CD14-positive monocyte (primary cell): ENCODE measurements around the gene TMEM40. TPM values are rescaled to one million over a fixed set of nuclear protein-coding genes. Genes with fewer than 3 reads are reported as not detected.

Experiments
- DNase-seq, 3 donors: peaks; one replicate each; pipeline ENCODE4 v3.0.0-alpha.2; 2011 to 2022
- H2AFZ ChIP-seq: 2 replicates; pipeline ENCODE4 v1.6.0; 2012; ENCODE audit warnings: mild to moderate bottlenecking, low read depth, low read length, inconsistent platforms; ENCODE audit not compliant: insufficient read depth, poor library complexity, severe bottlenecking
- H3K27ac ChIP-seq, 2 donors: 1 replicate in 1 of 2; 2 replicates in 1 of 2; pipeline ENCODE4 v1.5.1; 2012 to 2013; ENCODE audit warnings: low read length in 2 of 2, control low read depth in 1 of 2, inconsistent platforms in 1 of 2, low read depth in 1 of 2, mild to moderate bottlenecking in 1 of 2
- H3K27me3 ChIP-seq, 2 donors: one replicate each; pipeline versions ENCODE4 v1.6.0 to v1.6.1; 2011 to 2013; ENCODE audit warnings: low read length in 2 of 2; ENCODE audit not compliant: control insufficient read depth in 2 of 2, insufficient read depth in 2 of 2
- H3K36me3 ChIP-seq, 2 donors: replicated peaks in 1 of 2; 1 replicate in 1 of 2; 2 replicates in 1 of 2; pipeline versions ENCODE4 v1.5.1 to v1.6.1; 2012 to 2013; ENCODE audit warnings: low read length in 2 of 2, control low read depth in 1 of 2, inconsistent platforms in 1 of 2, mild to moderate bottlenecking in 1 of 2; ENCODE audit not compliant: insufficient read depth in 2 of 2, control insufficient read depth in 1 of 2
- H3K4me1 ChIP-seq, 2 donors: 1 replicate in 1 of 2; 2 replicates in 1 of 2; pipeline versions ENCODE4 v1.5.1 to v1.6.1; 2012 to 2013; ENCODE audit warnings: low read length in 2 of 2, control low read depth in 1 of 2, inconsistent platforms in 1 of 2, mild to moderate bottlenecking in 1 of 2, moderate library complexity in 1 of 2; ENCODE audit not compliant: insufficient read depth in 2 of 2, control insufficient read depth in 1 of 2
- H3K4me2 ChIP-seq: replicated peaks from 2 replicates; pipeline ENCODE3; 2012; ENCODE audit warnings: low read length, moderate library complexity, mild to moderate bottlenecking; ENCODE audit not compliant: poor library complexity, severe bottlenecking; ENCODE audit errors: extremely low read depth
- H3K4me3 ChIP-seq, 3 experiments: fragments of 200-600 bp in 1 of 3; sonication (generic) in 1 of 3; replicated peaks in 1 of 3; 1 replicate in 2 of 3; 2 replicates in 1 of 3; pipeline ENCODE4 v1.5.1; 2011 to 2013; ENCODE audit warnings: low read length in 3 of 3, mild to moderate bottlenecking in 3 of 3, control low read depth in 2 of 3, low read depth in 2 of 3, inconsistent platforms in 1 of 3, moderate library complexity in 1 of 3
- H3K79me2 ChIP-seq: 2 replicates; pipeline ENCODE4 v1.6.0; 2012; ENCODE audit warnings: mild to moderate bottlenecking, control low read depth, inconsistent platforms, low read length, moderate library complexity; ENCODE audit not compliant: insufficient read depth
- H3K9ac ChIP-seq: 2 replicates; pipeline ENCODE4 v1.6.0; 2017; ENCODE audit warnings: low read length, mild to moderate bottlenecking; ENCODE audit not compliant: insufficient read depth, poor library complexity, severe bottlenecking
- H3K9me3 ChIP-seq, 2 donors: replicated peaks in 1 of 2; 1 replicate in 1 of 2; 2 replicates in 1 of 2; pipeline versions ENCODE4 v1.5.1 to v1.6.1; 2012 to 2013; ENCODE audit warnings: low read length in 2 of 2, control low read depth in 1 of 2; ENCODE audit not compliant: control insufficient read depth in 1 of 2, insufficient read depth in 1 of 2
- H4K20me1 ChIP-seq: 2 replicates; pipeline ENCODE4 v1.6.0; 2012; ENCODE audit warnings: mild to moderate bottlenecking, low read length, control low read depth, moderate library complexity; ENCODE audit not compliant: insufficient read depth
- H3K27ac Mint-ChIP-seq, 7 donors: one replicate each; pipeline ENCODE4 v1.8.0; 2020; ENCODE audit warnings: mild to moderate bottlenecking in 7 of 7, mixed read lengths in 7 of 7, moderate library complexity in 6 of 7, inconsistent platforms in 2 of 7
- H3K27me3 Mint-ChIP-seq, 3 donors: one replicate each; pipeline ENCODE4 v1.8.0; 2021 to 2022; ENCODE audit warnings: low read depth in 3 of 3, mild to moderate bottlenecking in 3 of 3, mixed read lengths in 3 of 3, moderate library complexity in 3 of 3, inconsistent platforms in 1 of 3
- H3K36me3 Mint-ChIP-seq, 2 donors: one replicate each; pipeline ENCODE4 v1.8.0; 2020; ENCODE audit warnings: mixed read lengths in 2 of 2, inconsistent platforms in 1 of 2, mild to moderate bottlenecking in 1 of 2
- H3K4me1 Mint-ChIP-seq: one replicate; pipeline ENCODE4 v1.8.0; 2020; ENCODE audit warnings: mild to moderate bottlenecking, mixed read lengths
- H3K4me3 Mint-ChIP-seq, 2 donors: one replicate each; pipeline ENCODE4 v1.8.0; 2020; ENCODE audit warnings: mild to moderate bottlenecking in 2 of 2, mixed read lengths in 2 of 2, moderate library complexity in 1 of 2
- H3K9me3 Mint-ChIP-seq, 7 donors: one replicate each; pipeline ENCODE4 v1.8.0; 2020 to 2022; ENCODE audit warnings: mixed read lengths in 7 of 7, mild to moderate bottlenecking in 6 of 7, moderate library complexity in 6 of 7, inconsistent platforms in 2 of 7
- WGBS: methylation state at CpG from one replicate; pipeline ENCODE4 v1.1.5; 2013; ENCODE audit warnings: missing lambda C conversion rate; ENCODE audit not compliant: insufficient coverage; 5-methylcytosine and 5-hydroxymethylcytosine counted together
- intact Hi-C, 2 donors: fragments of 100-400 bp; cut with micrococcal nuclease; formaldehyde crosslinking; loops; one replicate each; pipeline versions ENCODE4 v1.15.0 to v1.15.1; 2023
- polyA plus RNA-seq, 3 donors: library from polyadenylated mRNA; depleted of rRNA in 1 of 3; unstranded in 2 of 3; stranded (reverse) in 1 of 3; fragments of 300-500 nt in 2 of 3; fragments of >200 nt in 1 of 3; fragmentation: Illumina TruSeq in 2 of 3; gene quantifications; 1 replicate in 2 of 3; 2 replicates in 1 of 3; pipeline ENCODE4 v1.2.3, GENCODE V29; 2012 to 2021
- TF ChIP-seq, protein P1 (sequence below): fragments of 200-600 bp; IDR thresholded peaks from one replicate; pipeline ENCODE4 v1.8.0; 2022; ENCODE audit warnings: antibody characterized with exemption, mild to moderate bottlenecking

Gene TMEM40
- polyA plus RNA-seq, 3 donors, result 0.92 TPM; not detected in 2

GRCh38 chr3:12734960-12735359 is 24.1 kb downstream of the TMEM40 start:
- Mint-ChIP-seq H3K4me1 (peaks cover 9% of the 10 kb centered on the region), H3K9me3 (peaks cover 0 to 3% (median 0%) of the 10 kb centered on the region in 7 donors), H3K4me3 (no peak overlapping the region), H3K27ac (peak overlapping the region in 1 of 7 donors; percentile 32), H3K36me3 (no peaks in the 10 kb centered on the region), H3K27me3 (peaks cover 0 to 2% (median 1%) of the 10 kb centered on the region in 3 donors)
- Histone ChIP-seq H2AFZ (no peak overlapping the region), H3K9ac (no peak overlapping the region), H3K27ac (no peak overlapping the region), H3K79me2 (no peaks in the 10 kb centered on the region), H3K4me1 (no peaks in the 10 kb centered on the region), H3K27me3 (no peaks in the 10 kb centered on the region), H3K4me3 (no peak overlapping the region), H3K4me2 (no peak overlapping the region), H3K36me3 (no peaks in the 10 kb centered on the region), H3K9me3 (no peaks in the 10 kb centered on the region), H4K20me1 (no peaks in the 10 kb centered on the region)
- 90% methylated on average over 2 of the region's 4 CpGs for WGBS
- TF ChIP-seq, protein P1, sequence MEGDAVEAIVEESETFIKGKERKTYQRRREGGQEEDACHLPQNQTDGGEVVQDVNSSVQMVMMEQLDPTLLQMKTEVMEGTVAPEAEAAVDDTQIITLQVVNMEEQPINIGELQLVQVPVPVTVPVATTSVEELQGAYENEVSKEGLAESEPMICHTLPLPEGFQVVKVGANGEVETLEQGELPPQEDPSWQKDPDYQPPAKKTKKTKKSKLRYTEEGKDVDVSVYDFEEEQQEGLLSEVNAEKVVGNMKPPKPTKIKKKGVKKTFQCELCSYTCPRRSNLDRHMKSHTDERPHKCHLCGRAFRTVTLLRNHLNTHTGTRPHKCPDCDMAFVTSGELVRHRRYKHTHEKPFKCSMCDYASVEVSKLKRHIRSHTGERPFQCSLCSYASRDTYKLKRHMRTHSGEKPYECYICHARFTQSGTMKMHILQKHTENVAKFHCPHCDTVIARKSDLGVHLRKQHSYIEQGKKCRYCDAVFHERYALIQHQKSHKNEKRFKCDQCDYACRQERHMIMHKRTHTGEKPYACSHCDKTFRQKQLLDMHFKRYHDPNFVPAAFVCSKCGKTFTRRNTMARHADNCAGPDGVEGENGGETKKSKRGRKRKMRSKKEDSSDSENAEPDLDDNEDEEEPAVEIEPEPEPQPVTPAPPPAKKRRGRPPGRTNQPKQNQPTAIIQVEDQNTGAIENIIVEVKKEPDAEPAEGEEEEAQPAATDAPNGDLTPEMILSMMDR, result no peak
- DNase-seq, result peak in 2 of 3 donors; percentile 23 to 47
- intact Hi-C loops, result no loop called here

DNA sequence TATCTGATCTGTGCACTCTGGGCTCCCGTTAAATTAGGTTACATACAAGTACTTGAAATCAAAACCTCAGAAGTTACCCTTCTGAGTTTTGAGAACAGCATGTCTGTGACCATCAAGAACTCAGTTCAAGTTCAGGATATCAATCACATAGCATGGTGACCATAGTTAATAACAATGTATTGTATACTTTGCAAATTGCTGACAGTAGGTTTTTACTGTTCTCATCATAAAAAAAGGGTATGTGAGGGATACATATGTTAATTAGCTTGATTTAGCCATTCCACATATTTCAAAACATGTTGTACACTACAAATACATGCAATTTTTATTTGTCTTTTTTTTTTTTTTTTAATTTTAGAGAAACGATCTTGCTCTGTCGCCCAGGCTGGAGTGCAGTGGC is 25.5 kb downstream of the TMEM40 start:
- peaks cover 14% of the 10 kb centered on the region for H3K4me1 Mint-ChIP-seq
- H3K27me3 Mint-ChIP-seq, result peaks cover 0 to 2% (median 1%) of the 10 kb centered on the region in 3 donors
- Histone ChIP-seq H2AFZ (no peak overlapping the region), H3K79me2 (no peaks in the 10 kb centered on the region), H3K9me3 (no peaks in the 10 kb centered on the region), H3K27ac (no peak overlapping the region), H3K9ac (no peak overlapping the region), H3K4me3 (no peak overlapping the region), H3K27me3 (no peaks in the 10 kb centered on the region), H3K4me2 (no peak overlapping the region), H3K4me1 (peaks cover 0 to 4% of the 10 kb centered on the region in 2 donors), H3K36me3 (no peaks in the 10 kb centered on the region), H4K20me1 (no peaks in the 10 kb centered on the region)
- no peak overlapping the region for H3K27ac Mint-ChIP-seq
- TF ChIP-seq, protein P1, result no peak
- 100% methylated on average over 2 of the region's 3 CpGs for WGBS
- H3K36me3 Mint-ChIP-seq, result no peaks in the 10 kb centered on the region
- H3K9me3 Mint-ChIP-seq, result peaks cover 0 to 3% (median 0%) of the 10 kb centered on the region in 7 donors
- H3K4me3 Mint-ChIP-seq, result no peak overlapping the region
- DNase-seq, result no peak
- intact Hi-C loops, result no loop called here
